Loucy (cell line): ENCODE results near the gene PDE10A.
"Not testable (repeated sequence)": the region's sequence is repeated elsewhere in the genome, so short reads cannot be mapped to it uniquely, and the experiment has no call there.

ENCODE experiments used
- H2AFZ ChIP-seq: fragments of 200-600 bp; sonication (generic); 2 replicates; pipeline ENCODE4 v1.6.0; 2016; ENCODE audit warnings: antibody characterized with exemption, mild to moderate bottlenecking, low read length, moderate library complexity
- H3F3A ChIP-seq: fragments of 200-600 bp; 2 replicates; pipeline ENCODE4 v1.6.0; 2016; ENCODE audit warnings: antibody characterized with exemption, low read depth, mild to moderate bottlenecking
- H3K27me3 ChIP-seq: fragments of 200-600 bp; sonication (generic); 2 replicates; pipeline ENCODE4 v1.6.1; 2014; ENCODE audit warnings: low read length, mild to moderate bottlenecking; ENCODE audit not compliant: insufficient read depth, poor library complexity, severe bottlenecking
- H3K36me3 ChIP-seq: fragments of 200-600 bp; sonication (generic); 2 replicates; pipeline ENCODE4 v1.6.1; 2016; ENCODE audit warnings: low read length; ENCODE audit not compliant: insufficient read depth
- H3K4me1 ChIP-seq: fragments of 200-600 bp; sonication (generic); 2 replicates; pipeline ENCODE4 v1.5.1; 2014; ENCODE audit warnings: low read length, mild to moderate bottlenecking; ENCODE audit not compliant: insufficient read depth, poor library complexity, severe bottlenecking
- H3K4me2 ChIP-seq: fragments of 200-600 bp; sonication (generic); 2 replicates; pipeline ENCODE4 v1.6.0; 2014; ENCODE audit warnings: antibody characterized with exemption, low read length, low read depth, mild to moderate bottlenecking; ENCODE audit not compliant: poor library complexity, severe bottlenecking
- H3K4me3 ChIP-seq: fragments of 200-600 bp; sonication (generic); 2 replicates; pipeline ENCODE4 v1.5.1; 2014; ENCODE audit warnings: low read length, mild to moderate bottlenecking, mixed read lengths; ENCODE audit not compliant: poor library complexity, severe bottlenecking
- H3K79me2 ChIP-seq: fragments of 200-600 bp; sonication (generic); 2 replicates; pipeline ENCODE4 v1.6.1; 2014; ENCODE audit warnings: low read length; ENCODE audit not compliant: insufficient read depth
- H3K9ac ChIP-seq: fragments of 200-600 bp; sonication (generic); 2 replicates; pipeline ENCODE4 v1.6.0; 2014; ENCODE audit warnings: mild to moderate bottlenecking, low read depth, low read length, moderate library complexity; ENCODE audit not compliant: poor library complexity, severe bottlenecking
- H3K9me2 ChIP-seq: fragments of 200-600 bp; sonication (generic); replicated peaks from 2 replicates; pipeline ENCODE4 v1.6.1; 2016; ENCODE audit warnings: low read depth, low read length, mixed read lengths
- H3K9me3 ChIP-seq: fragments of 200-600 bp; sonication (generic); 2 replicates; pipeline ENCODE4 v1.6.1; 2014; ENCODE audit warnings: mild to moderate bottlenecking, antibody characterized with exemption, low read length, low read depth; ENCODE audit not compliant: insufficient read depth
- H4K20me1 ChIP-seq: fragments of 200-600 bp; sonication (generic); 2 replicates; pipeline ENCODE4 v1.6.0; 2014; ENCODE audit warnings: antibody characterized with exemption, low read length, mild to moderate bottlenecking; ENCODE audit not compliant: insufficient read depth, poor library complexity, severe bottlenecking
- EZH2phosphoT487 ChIP-seq: fragments of 200-600 bp; IDR thresholded peaks from 2 replicates; pipeline ENCODE4 v1.6.1; 2018; ENCODE audit warnings: antibody characterized with exemption, mild to moderate bottlenecking, moderate library complexity, borderline replicate concordance
- TF ChIP-seq, protein P1 (sequence below): fragments of 200-600 bp; sonication (generic); conservative IDR thresholded peaks from 2 replicates; pipeline ENCODE4 v1.5.1; 2014; ENCODE audit warnings: mild to moderate bottlenecking, antibody characterized with exemption, low read length

Gene PDE10A

DNA sequence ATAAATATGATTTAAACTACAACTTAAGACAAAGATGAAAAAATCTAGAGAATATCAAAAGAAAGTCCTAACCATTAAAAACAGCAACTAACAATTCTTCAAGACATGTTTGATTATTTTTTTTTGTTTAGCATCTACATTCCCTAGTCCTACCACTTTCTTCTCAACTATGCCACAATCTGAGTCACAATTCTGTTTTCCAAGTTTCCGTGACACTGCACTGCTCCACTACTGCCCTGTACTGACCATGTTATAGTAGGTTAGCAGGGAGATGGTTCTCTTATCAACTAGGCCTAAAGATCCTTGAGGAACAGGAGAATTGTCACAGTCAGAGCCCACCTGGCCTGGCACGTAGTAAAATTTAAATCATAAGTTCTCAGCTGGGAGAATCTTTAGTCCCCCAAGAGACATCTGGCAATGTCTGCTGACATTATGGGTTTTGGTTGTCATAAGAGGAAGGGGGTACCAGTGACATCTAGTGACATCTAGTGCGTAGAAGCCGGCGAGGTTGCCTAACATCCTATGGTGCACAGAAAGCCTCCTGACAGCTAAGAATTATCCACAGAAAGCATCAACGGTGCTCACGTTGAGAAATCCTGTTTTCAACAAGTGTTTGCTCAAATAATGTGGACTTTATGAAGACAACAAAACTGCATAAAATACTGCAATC is 100.5 kb downstream of the PDE10A start:
- TF ChIP-seq, protein P1, sequence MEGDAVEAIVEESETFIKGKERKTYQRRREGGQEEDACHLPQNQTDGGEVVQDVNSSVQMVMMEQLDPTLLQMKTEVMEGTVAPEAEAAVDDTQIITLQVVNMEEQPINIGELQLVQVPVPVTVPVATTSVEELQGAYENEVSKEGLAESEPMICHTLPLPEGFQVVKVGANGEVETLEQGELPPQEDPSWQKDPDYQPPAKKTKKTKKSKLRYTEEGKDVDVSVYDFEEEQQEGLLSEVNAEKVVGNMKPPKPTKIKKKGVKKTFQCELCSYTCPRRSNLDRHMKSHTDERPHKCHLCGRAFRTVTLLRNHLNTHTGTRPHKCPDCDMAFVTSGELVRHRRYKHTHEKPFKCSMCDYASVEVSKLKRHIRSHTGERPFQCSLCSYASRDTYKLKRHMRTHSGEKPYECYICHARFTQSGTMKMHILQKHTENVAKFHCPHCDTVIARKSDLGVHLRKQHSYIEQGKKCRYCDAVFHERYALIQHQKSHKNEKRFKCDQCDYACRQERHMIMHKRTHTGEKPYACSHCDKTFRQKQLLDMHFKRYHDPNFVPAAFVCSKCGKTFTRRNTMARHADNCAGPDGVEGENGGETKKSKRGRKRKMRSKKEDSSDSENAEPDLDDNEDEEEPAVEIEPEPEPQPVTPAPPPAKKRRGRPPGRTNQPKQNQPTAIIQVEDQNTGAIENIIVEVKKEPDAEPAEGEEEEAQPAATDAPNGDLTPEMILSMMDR: no peak
- TF ChIP-seq EZH2phosphoT487: no peak

DNA sequence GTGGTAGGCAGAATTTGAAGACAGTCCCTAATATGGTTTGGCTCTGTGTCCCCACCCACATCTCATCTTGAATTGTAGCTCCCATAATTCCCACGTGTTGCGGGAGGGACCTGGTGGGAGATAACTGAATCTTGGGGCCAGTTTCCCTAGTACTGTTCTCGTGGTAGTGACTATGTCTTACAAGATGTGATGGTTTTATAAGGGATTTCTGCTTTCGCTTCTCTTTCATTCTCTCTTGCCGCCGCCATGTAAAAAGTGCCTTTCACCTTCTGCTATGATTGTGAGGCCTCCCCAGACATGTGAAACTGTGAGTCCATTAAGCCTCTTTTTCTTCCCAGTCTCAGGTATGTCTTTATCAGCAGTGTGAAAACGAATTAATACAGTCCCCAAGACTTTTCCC is 103.4 kb downstream of the PDE10A start:
- Histone ChIP-seq H2AFZ (no peak overlapping the region), H3K4me3 (no peak overlapping the region), H3K4me2 (no peak overlapping the region), H3F3A (no peaks in the 10 kb centered on the region), H3K4me1 (no peaks in the 10 kb centered on the region), H3K9ac (no peak overlapping the region), H3K9me2 (no peaks in the 10 kb centered on the region), H3K79me2 (no peaks in the 10 kb centered on the region), H3K9me3 (no peaks in the 10 kb centered on the region), H3K27me3 (no peaks in the 10 kb centered on the region), H4K20me1 (no peaks in the 10 kb centered on the region), H3K36me3 (no peaks in the 10 kb centered on the region)
- no peak for TF ChIP-seq EZH2phosphoT487
- TF ChIP-seq, protein P1: no peak

More for the DNA sequence above, 100.5 kb downstream of the PDE10A start:
- Histone ChIP-seq H3K9me2 (no peaks in the 10 kb centered on the region), H3K9me3 (no peaks in the 10 kb centered on the region), H3F3A (no peaks in the 10 kb centered on the region), H3K4me1 (no peaks in the 10 kb centered on the region), H3K27me3 (no peaks in the 10 kb centered on the region), H3K9ac (no peak overlapping the region), H3K4me2 (no peak overlapping the region), H3K36me3 (no peaks in the 10 kb centered on the region), H3K79me2 (no peaks in the 10 kb centered on the region), H4K20me1 (no peaks in the 10 kb centered on the region), H3K4me3 (no peak overlapping the region), H2AFZ (no peak overlapping the region)

DNA sequence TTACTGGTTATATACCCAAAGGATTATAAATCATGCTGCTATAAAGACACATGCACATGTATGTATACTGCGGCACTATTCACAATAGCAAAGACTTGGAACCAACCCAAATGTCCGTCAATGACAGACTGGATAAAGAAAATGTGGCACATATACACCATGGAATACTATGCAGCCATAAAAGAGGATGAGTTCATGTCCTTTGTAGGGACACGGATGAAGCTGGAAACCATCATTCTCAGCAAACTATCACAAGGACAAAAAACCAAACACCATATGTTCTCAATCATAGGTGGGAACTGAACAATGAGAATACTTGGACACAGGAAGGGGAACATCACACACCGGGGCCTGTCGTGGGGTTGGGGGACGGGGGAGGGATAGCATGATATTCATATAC is 104.9 kb downstream of the PDE10A start:
- not testable (repeated sequence) for H3K9me3 ChIP-seq, H3K79me2 ChIP-seq, H3K36me3 ChIP-seq, H3K9me2 ChIP-seq, H3F3A ChIP-seq, H3K4me3 ChIP-seq, H3K9ac ChIP-seq, H3K27me3 ChIP-seq, H2AFZ ChIP-seq, H3K4me2 ChIP-seq, H3K4me1 ChIP-seq, H4K20me1 ChIP-seq

DNA sequence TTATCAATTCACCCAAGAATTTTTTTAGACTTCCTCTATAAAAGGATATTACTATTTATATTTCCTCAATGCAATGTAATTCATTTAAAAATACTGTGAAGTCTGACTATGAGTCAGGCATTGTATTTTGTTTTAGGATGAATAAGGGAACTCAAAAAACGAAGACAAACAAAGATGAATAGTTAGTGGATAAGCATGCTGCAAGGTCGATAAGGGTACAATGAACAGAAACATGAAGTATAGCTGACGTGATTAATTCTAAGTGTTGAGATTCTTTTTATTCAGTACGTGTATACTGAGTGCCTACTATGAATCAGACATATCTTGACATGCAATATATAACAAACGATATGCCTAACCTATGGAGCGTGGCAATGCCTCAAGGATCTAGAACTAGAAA is 105.4 kb downstream of the PDE10A start:
- no peaks in the 10 kb centered on the region for H3K9me3 ChIP-seq
- no peak overlapping the region for H2AFZ ChIP-seq
- no peak overlapping the region for H3K9ac ChIP-seq
- no peaks in the 10 kb centered on the region for H4K20me1 ChIP-seq
- TF ChIP-seq EZH2phosphoT487: no peak
- TF ChIP-seq, protein P1: no peak
- no peak overlapping the region for H3K4me2 ChIP-seq
- no peaks in the 10 kb centered on the region for H3K4me1 ChIP-seq
- H3K79me2 ChIP-seq: no peaks in the 10 kb centered on the region
- no peaks in the 10 kb centered on the region for H3K9me2 ChIP-seq
- H3K4me3 ChIP-seq: no peak overlapping the region
- no peaks in the 10 kb centered on the region for H3F3A ChIP-seq
- no peaks in the 10 kb centered on the region for H3K36me3 ChIP-seq
- no peaks in the 10 kb centered on the region for H3K27me3 ChIP-seq
